ENCODE measurements around the gene EMILIN1.

GRCh38 chr2:27123302-27124150 is 45.1 kb downstream of the EMILIN1 start, which contains the start of gene ABHD1:
- TF ChIP-seq, protein P1, sequence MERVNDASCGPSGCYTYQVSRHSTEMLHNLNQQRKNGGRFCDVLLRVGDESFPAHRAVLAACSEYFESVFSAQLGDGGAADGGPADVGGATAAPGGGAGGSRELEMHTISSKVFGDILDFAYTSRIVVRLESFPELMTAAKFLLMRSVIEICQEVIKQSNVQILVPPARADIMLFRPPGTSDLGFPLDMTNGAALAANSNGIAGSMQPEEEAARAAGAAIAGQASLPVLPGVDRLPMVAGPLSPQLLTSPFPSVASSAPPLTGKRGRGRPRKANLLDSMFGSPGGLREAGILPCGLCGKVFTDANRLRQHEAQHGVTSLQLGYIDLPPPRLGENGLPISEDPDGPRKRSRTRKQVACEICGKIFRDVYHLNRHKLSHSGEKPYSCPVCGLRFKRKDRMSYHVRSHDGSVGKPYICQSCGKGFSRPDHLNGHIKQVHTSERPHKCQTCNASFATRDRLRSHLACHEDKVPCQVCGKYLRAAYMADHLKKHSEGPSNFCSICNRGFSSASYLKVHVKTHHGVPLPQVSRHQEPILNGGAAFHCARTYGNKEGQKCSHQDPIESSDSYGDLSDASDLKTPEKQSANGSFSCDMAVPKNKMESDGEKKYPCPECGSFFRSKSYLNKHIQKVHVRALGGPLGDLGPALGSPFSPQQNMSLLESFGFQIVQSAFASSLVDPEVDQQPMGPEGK (CRISPR knock-in tag; IDR thresholded peaks at IDR 0.05; ENCODE audit: borderline replicate concordance), result no peak
- TF ChIP-seq, protein P2, sequence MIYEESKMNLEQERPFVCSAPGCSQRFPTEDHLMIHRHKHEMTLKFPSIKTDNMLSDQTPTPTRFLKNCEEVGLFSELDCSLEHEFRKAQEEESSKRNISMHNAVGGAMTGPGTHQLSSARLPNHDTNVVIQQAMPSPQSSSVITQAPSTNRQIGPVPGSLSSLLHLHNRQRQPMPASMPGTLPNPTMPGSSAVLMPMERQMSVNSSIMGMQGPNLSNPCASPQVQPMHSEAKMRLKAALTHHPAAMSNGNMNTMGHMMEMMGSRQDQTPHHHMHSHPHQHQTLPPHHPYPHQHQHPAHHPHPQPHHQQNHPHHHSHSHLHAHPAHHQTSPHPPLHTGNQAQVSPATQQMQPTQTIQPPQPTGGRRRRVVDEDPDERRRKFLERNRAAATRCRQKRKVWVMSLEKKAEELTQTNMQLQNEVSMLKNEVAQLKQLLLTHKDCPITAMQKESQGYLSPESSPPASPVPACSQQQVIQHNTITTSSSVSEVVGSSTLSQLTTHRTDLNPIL (CRISPR knock-in tag; IDR thresholded peaks at IDR 0.05; ENCODE audit: low read depth), result no peak
- TF ChIP-seq OSR1 (CRISPR knock-in tag; IDR thresholded peaks at IDR 0.05) (no peak), ESRRG (CRISPR knock-in tag; IDR thresholded peaks at IDR 0.05) (no peak), GLIS3 (CRISPR knock-in tag; IDR thresholded peaks at IDR 0.05) (no peak), ZC3H10 (CRISPR knock-in tag; IDR thresholded peaks at IDR 0.05) (no peak), RARB (CRISPR knock-in tag; IDR thresholded peaks at IDR 0.05) (no peak), BACH2 (CRISPR knock-in tag; IDR thresholded peaks at IDR 0.05; ENCODE audit: borderline replicate concordance) (no peak), ZNF70 (CRISPR knock-in tag; IDR thresholded peaks at IDR 0.05) (no peak), ZNF565 (CRISPR knock-in tag; conservative IDR thresholded peaks at IDR 0.05; ENCODE audit: low read depth) (no peak; the same call in 1 of the 2 replicates)
